NCI-H1930 (cell line): ENCODE measurements around the gene KCTD3.

ENCODE experiments used
- DNase-seq, 2 experiments: peaks; one replicate each; lab custom pipeline; 2025; lab: John Stamatoyannopoulos, UW

Gene KCTD3

GRCh38 chr1:215606036-215606435, 38.9 kb downstream of the KCTD3 start:
- no peak for DNase-seq

DNA sequence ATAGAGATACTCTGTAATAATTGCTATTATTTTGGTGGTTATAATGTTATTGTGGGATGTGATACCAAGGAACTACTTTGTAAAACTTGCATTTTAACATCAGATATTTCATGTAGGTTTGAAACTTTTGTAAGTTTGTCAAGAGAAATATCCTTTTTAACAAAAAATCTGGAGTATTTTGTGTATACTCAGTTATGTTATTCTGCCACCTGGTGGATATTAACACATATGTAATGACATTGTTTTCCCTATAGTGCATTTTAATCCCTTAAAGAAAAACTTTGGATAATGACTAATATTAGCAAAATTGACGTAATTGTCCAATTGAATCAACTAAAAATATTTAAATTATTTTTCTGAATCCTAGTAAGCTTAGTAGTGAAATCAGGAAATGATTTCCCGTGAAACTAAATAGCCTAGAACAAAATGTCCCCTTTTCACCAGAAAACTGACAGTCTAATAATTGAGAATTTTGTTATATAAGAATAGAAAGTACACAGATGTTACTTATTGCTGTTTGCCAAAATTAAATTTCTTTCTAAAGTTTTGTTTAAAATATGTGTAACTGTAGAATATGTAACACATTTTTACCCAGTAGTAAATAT, 39.6 kb downstream of the KCTD3 start:
- no peak for DNase-seq

DNA sequence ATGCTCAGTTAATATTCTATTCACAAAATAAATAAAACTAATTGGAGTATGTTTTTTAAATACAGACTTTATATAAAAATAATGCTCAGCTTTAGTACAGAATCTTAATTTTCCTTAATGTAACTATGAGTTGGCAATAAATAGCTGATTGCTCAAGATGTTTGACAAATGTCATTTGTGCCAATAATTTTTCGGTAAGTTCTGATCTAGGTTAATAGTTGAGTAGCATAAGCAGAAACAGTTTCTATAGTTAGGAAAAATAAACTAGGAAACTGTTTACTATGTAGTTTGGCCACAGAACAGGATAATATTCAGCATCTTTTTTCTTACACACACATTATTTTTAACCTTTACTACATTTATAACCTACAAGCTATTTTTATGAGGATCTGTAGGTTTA, 40.3 kb downstream of the KCTD3 start:
- DNase-seq: no peak

DNA sequence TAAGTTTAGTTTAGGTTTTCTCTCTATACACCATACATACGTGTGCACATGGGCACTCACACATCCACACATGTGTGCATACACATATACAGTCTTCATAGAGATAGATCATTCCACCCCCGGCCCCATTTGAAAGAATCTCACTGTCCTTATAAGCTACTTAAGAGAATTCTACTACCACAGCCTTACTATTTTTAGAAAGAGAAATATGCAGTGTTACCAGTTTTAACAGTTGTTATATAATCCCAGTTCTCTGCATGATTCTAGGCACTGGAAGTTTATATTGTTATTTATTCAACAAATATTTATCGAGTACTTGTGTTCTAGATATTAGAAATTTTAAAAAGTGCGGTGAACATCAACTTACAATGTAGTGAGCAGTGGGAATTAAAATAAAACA, 41.5 kb downstream of the KCTD3 start:
- DNase-seq: no peak

GRCh38 chr1:215612391-215612790, 45.3 kb downstream of the KCTD3 start:
- no peak for DNase-seq

DNA sequence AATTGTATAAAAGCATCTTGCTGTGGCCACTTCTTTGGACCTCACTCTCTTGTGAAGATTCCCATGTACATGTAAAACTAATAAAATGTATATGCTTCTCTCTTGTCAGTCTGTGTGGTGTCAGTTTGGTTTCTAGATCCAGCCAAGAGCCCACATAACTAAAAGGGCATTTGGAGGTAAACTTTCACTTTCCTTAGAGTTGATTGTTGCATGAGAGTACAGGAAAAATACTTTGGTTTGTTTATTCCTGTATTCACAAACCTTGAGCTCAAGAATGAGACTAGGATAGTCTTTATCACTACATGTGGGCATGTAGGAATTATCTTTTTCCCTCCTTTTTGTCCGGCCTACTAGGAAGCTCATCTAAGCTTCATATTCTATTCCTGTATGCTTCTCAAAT, 50.9 kb downstream of the KCTD3 start:
- no peak for DNase-seq

GRCh38 chr1:215623162-215623561, 56.1 kb downstream of the KCTD3 start:
- DNase-seq: no peak

DNA sequence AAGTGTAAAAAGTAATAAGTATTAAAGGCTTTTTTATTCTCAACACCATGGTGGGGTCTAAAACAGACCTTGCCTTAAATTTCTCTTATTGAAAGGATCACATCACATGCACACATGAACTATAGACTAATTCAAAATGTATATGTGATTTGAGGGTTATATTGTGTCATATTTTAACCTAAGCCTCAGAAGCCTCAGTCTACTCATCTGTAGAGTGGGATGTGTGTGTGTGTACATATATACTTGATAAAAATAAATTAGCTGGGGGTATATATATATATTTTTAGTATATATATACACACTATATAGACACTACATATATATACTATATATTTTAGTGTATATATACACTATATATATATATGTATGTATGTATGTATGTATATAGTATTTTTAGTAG, 58.8 kb downstream of the KCTD3 start:
- DNase-seq: no peak

DNA sequence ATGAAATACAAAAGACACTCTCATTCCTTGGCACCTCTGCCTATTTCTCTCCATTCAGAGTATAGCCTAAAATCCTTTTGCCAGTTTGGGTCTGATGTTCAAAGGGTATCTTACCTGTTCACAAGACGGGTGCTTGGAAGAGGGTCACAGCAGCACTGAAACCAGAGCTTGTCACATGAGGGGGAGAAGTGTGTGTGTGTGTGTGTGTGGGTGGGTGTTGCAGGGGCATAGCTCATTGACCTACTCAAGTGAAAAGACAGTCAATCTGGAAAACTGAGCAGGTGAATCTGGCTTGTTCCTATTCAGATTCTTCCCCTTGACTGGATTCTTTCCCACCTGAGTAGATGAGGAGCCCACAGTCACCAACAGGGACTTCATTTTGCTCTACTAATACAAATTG, 63.9 kb downstream of the KCTD3 start:
- no peak for DNase-seq

DNA sequence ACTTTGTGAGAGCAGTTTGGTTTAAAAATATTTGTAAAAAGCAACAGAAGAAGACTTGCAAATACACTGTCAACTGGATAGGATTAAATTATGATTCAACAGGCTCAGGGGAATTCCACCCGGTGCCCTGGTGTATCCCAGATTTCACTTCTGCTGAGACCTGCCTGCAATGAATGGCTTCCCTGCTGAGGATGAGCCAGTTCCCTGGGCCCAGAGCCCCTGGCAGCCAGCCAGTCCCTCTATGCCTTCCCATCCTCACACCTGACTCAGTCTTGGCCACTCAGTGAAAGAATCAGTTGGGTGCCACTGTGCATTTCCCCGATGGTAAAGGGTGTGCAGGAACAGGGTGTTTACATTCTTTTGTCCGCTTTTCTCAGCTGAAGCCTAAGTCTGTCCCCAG, 64.4 kb downstream of the KCTD3 start:
- peak in 1 of 2 experiments; percentile 5 for DNase-seq

GRCh38 chr1:215635827-215636226, 68.7 kb downstream of the KCTD3 start:
- no peak for DNase-seq

GRCh38 chr1:215636258-215636965, 69.3 kb downstream of the KCTD3 start:
- no peak for DNase-seq

- no peak for DNase-seq
These were observed 70.0 kb downstream of the KCTD3 start for GRCh38 chr1:215637041-215637573.

- DNase-seq: no peak
These were observed 73.5 kb downstream of the KCTD3 start for GRCh38 chr1:215640429-215641148.

GRCh38 chr1:215643592-215644321, 76.7 kb downstream of the KCTD3 start:
- DNase-seq: no peak

DNA sequence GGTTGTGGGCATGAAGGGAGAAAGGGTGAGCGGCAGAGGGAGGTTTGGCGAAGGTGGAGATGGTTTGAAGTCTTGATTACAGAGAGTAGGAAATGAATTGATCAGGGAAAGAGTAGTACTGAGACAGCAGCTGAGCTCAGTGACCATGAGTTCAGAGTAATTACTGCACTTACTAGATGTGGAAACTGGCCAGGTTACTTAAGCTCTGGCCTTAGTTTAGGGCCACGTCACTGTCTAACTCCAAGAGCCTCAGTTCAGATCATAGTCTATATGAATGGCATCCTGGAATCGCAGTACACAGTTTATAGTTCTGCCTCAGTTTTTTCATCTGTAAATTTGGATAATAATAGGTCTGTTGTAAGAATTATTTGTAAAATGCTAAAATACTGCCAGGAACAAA, 78.1 kb downstream of the KCTD3 start:
- DNase-seq: no peak

DNA sequence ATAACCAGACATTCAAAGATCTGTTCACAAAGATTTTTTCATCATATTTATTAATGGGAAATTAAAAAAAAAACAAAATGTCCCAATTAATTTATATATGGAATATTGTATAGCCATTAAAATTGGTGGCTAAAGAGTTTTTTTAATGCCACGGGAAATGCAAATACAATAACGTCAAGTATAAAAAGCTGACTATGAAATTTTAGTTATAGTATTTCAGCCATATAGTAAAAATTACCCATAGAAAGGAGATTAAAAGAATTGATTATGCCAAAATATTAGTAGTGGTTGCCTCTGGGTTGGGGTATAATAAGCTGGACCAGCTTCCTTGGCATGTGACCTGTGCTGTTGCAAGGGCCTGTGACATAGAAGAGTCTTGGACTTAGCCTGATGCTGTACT, 78.8 kb downstream of the KCTD3 start:
- no peak for DNase-seq

- DNase-seq: no peak
These were observed 80.6 kb downstream of the KCTD3 start for GRCh38 chr1:215647738-215648137.

- no peak for DNase-seq
These were observed 81.9 kb downstream of the KCTD3 start for GRCh38 chr1:215648957-215649356.

DNA sequence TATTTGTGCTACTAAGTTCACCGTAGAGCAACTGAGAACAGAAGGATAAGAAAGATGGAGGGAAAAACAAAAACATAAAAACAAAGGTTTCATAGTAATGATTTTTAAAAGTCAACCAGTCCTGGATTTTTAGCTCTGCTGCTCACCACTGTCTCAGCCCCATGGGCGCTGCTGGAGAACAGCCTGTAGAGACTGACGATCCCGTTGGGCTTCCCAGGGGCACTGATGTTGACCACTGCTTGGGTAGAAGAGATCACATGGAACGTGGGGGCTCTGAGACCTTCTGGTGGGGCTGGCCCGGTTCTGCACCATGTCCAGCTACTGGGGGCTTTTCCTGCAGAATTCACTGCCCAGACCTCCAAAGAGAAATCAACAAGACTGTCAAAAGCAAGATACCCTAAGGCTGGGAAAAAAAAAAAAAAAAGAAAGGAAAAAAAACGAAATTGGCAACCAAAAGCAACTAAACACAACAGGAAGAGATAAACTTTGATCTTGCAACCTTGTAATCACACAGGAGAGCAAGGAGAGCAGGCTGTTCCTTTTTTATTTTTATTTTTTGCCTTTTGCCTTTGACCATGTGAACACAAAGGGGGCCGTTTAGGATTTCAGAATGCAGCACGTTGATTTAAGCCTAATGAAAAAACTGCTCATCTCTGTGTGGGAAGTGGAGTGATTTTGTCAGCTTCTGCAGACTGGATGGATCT, 83.5 kb downstream of the KCTD3 start:
- DNase-seq: no peak

- no peak for DNase-seq
These were observed 84.8 kb downstream of the KCTD3 start for GRCh38 chr1:215651867-215652266.

GRCh38 chr1:215652371-215652770, 85.3 kb downstream of the KCTD3 start:
- no peak for DNase-seq
